Measurements from ENCODE around the gene GBF1. TPM values are rescaled to one million over a fixed set of nuclear protein-coding genes. Genes with fewer than 3 reads are reported as not detected.

Gene GBF1
- total and polyA plus RNA-seq, 2 experiments from 2014 or later = 43.1 to 55.4 TPM

- no peak for DNase-seq (ENCODE audit: low spot score)
- Histone ChIP-seq H2AFZ (no peak overlapping the region), H3K9me2 (replicated peaks; ENCODE audit: insufficient read depth) (no peaks in the 10 kb centered on the region), H4K20me1 (ENCODE audit: insufficient read depth, poor library complexity, severe bottlenecking) (no peaks in the 10 kb centered on the region), H3K36me3 (replicated peaks; ENCODE audit: insufficient read depth, low read depth) (no peaks in the 10 kb centered on the region), H3K27ac (no peak overlapping the region), H3K27me3 (peaks cover 34% of the 10 kb centered on the region), H3K79me2 (no peaks in the 10 kb centered on the region), H3K4me1 (ENCODE audit: insufficient read depth) (peaks cover 11% of the 10 kb centered on the region), H3K4me2 (no peak overlapping the region), H3K9me3 (ENCODE audit: low read depth) (no peaks in the 10 kb centered on the region), H3K4me3 (no peak overlapping the region)
- TF ChIP-seq EZH2phosphoT487 (IDR thresholded peaks at IDR 0.05; ENCODE audit: low read depth, severe bottlenecking, unreplicated experiment) (no peak), EZH2 (IDR thresholded peaks at IDR 0.05; ENCODE audit: borderline replicate concordance) (no peak)
- 82% methylated on average over 20 of the region's 20 CpGs for WGBS (ENCODE audit: low lambda C conversion rate, missing lambda C conversion rate)
Measured at GRCh38 chr10:102414749-102415148, 169.4 kb downstream of the GBF1 start.

- TF ChIP-seq EZH2phosphoT487 (IDR thresholded peaks at IDR 0.05; ENCODE audit: low read depth, severe bottlenecking, unreplicated experiment) = no peak
- TF ChIP-seq EZH2 (IDR thresholded peaks at IDR 0.05; ENCODE audit: borderline replicate concordance) = no peak
- TF ChIP-seq CTCF (IDR thresholded peaks at IDR 0.05; ENCODE audit: poor library complexity) = no peak
- H3K9me3 ChIP-seq (ENCODE audit: low read depth) = no peaks in the 10 kb centered on the region
- WGBS (ENCODE audit: low lambda C conversion rate, missing lambda C conversion rate) = 70% methylated on average over 9 of the region's 9 CpGs
- no peaks in the 10 kb centered on the region for H3K9me2 ChIP-seq (replicated peaks; ENCODE audit: insufficient read depth)
- no peak for DNase-seq (ENCODE audit: low spot score)
- H3K27me3 ChIP-seq = peaks cover 28% of the 10 kb centered on the region
- H3K36me3 ChIP-seq (replicated peaks; ENCODE audit: insufficient read depth, low read depth) = no peaks in the 10 kb centered on the region
- no peak overlapping the region for H3K27ac ChIP-seq
- H3K79me2 ChIP-seq = no peaks in the 10 kb centered on the region
- no peaks in the 10 kb centered on the region for H4K20me1 ChIP-seq (ENCODE audit: insufficient read depth, poor library complexity, severe bottlenecking)
- H2AFZ ChIP-seq = no peak overlapping the region
- H3K4me1 ChIP-seq (ENCODE audit: insufficient read depth) = peaks cover 13% of the 10 kb centered on the region
- no peak overlapping the region for H3K4me2 ChIP-seq
- no peak overlapping the region for H3K4me3 ChIP-seq
Measured at GRCh38 chr10:102416283-102416682, 171.0 kb downstream of the GBF1 start.

GRCh38 chr10:102416695-102417094, 171.4 kb downstream of the GBF1 start:
- TF ChIP-seq EZH2phosphoT487 (IDR thresholded peaks at IDR 0.05; ENCODE audit: low read depth, severe bottlenecking, unreplicated experiment) (no peak), EZH2 (IDR thresholded peaks at IDR 0.05; ENCODE audit: borderline replicate concordance) (no peak)
- Histone ChIP-seq H3K27me3 (peaks cover 28% of the 10 kb centered on the region), H3K9me2 (replicated peaks; ENCODE audit: insufficient read depth) (no peaks in the 10 kb centered on the region), H3K4me2 (no peak overlapping the region), H3K4me1 (ENCODE audit: insufficient read depth) (peaks cover 13% of the 10 kb centered on the region), H3K36me3 (replicated peaks; ENCODE audit: insufficient read depth, low read depth) (no peaks in the 10 kb centered on the region), H2AFZ (no peak overlapping the region), H3K9me3 (ENCODE audit: low read depth) (no peaks in the 10 kb centered on the region), H3K4me3 (no peak overlapping the region), H3K27ac (no peak overlapping the region), H4K20me1 (ENCODE audit: insufficient read depth, poor library complexity, severe bottlenecking) (no peaks in the 10 kb centered on the region), H3K79me2 (peaks cover 3% of the 10 kb centered on the region)
- WGBS (ENCODE audit: low lambda C conversion rate, missing lambda C conversion rate) = 85% methylated on average over 7 of the region's 20 CpGs
- no peak for DNase-seq (ENCODE audit: low spot score)

- Histone ChIP-seq H4K20me1 (ENCODE audit: insufficient read depth, poor library complexity, severe bottlenecking) (peaks cover 5% of the 10 kb centered on the region), H2AFZ (no peak within 1 kb of the TSS), H3K4me3 (peak within 1 kb of the TSS; percentile 63), H3K79me2 (peaks cover 15% of the 10 kb centered on the region), H3K4me1 (ENCODE audit: insufficient read depth) (peaks cover 24% of the 10 kb centered on the region), H3K4me2 (peak within 1 kb of the TSS; percentile 100), H3K9me2 (replicated peaks; ENCODE audit: insufficient read depth) (no peaks in the 10 kb centered on the region), H3K27ac (no peak within 1 kb of the TSS), H3K9me3 (ENCODE audit: low read depth) (no peaks in the 10 kb centered on the region), H3K27me3 (peaks cover 14% of the 10 kb centered on the region), H3K36me3 (replicated peaks; ENCODE audit: insufficient read depth, low read depth) (no peaks in the 10 kb centered on the region)
- DNase-seq (ENCODE audit: low spot score) = no peak
- TF ChIP-seq CTCF (IDR thresholded peaks at IDR 0.05; ENCODE audit: poor library complexity) = no peak
- TF ChIP-seq EZH2phosphoT487 (IDR thresholded peaks at IDR 0.05; ENCODE audit: low read depth, severe bottlenecking, unreplicated experiment) = no peak
- TF ChIP-seq EZH2 (IDR thresholded peaks at IDR 0.05; ENCODE audit: borderline replicate concordance) = no peak
- WGBS (ENCODE audit: low lambda C conversion rate, missing lambda C conversion rate) = 7% methylated on average over 30 of the region's 45 CpGs
Measured at GRCh38 chr10:102418622-102419268, 173.4 kb downstream of the GBF1 start, which contains the start of gene PSD. Gene PSD (minus strand): TSS chr10:102418785. CDS start chr10:102417038, 1,747 bp downstream.

All from hepatocyte (in vitro differentiated cells).